Lower leg skin (tissue), 3 donors: ENCODE results near the gene MRPL41.
"Not testable (repeated sequence)": the region's sequence is repeated elsewhere in the genome, so short reads cannot be mapped to it uniquely, and the experiment has no call there.

Source experiments
- CTCF ChIP-seq, 3 donors: fragments of 450-650 bp; IDR thresholded peaks; one replicate each; pipeline ENCODE4 v1.5.1; 2016; ENCODE audit warnings: antibody characterized with exemption in 3 of 3, mild to moderate bottlenecking in 3 of 3, moderate library complexity in 2 of 3
- POLR2A ChIP-seq, 2 donors: fragments of 450-650 bp; IDR thresholded peaks; one replicate each; pipeline ENCODE4 v1.6.1; 2016 to 2017; ENCODE audit warnings: antibody characterized with exemption in 2 of 2, mild to moderate bottlenecking in 1 of 2, moderate library complexity in 1 of 2

DNA sequence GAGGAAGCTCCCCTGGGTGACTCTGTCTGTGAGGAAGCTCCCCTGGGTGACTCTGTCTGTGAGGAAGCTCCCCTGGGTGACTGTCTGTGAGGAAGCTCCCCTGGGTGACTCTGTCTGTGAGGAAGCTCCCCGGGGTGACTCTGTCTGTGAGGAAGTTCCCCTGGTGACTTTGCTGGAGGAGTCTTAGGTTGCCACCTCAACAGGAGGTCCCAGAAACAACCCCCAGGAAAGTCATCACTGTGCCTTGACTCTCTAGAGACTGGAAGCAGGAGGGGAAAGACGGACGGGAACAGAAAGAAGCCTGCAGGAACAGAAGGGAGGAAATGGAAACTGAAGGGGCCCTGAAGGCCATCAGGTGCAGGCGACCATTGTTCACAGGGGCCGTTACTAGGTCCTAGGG, 16.8 kb downstream of the MRPL41 start:
- TF ChIP-seq POLR2A, CTCF (IDR thresholded peaks at IDR 0.05): not testable (repeated sequence)
